ENCODE data around the gene IPPK. TPM values are rescaled to one million over a fixed set of nuclear protein-coding genes. Genes with fewer than 3 reads are reported as not detected.

IPPK gene
- total RNA-seq, 4 donors from 2014 or later, result 7.2 to 14.1 (median 8.9) TPM

GRCh38 chr9:92637326-92637725, 32.6 kb downstream of the IPPK start:
- H3K9me3 ChIP-seq, result no peaks in the 10 kb centered on the region
- WGBS, 2 donors (ENCODE audit: low coverage in 1 of 2), result 80% methylated on average over 1 of the region's 7 CpGs; no CpG with 5 or more reads in 1 of the 2 donors
- no peak overlapping the region for H3K4me3 ChIP-seq
- H3K36me3 ChIP-seq, result peaks cover 0 to 95% of the 10 kb centered on the region in 2 donors
- H3K27me3 ChIP-seq, result no peaks in the 10 kb centered on the region
- ATAC-seq, result no peak
- no peak overlapping the region for H3K27ac ChIP-seq
- TF ChIP-seq EP300 (IDR thresholded peaks at IDR 0.05), result no peak
- no peak for TF ChIP-seq CTCF (IDR thresholded peaks at IDR 0.05)
- no peak for TF ChIP-seq POLR2A (IDR thresholded peaks at IDR 0.05)
- no peak for TF ChIP-seq POLR2AphosphoS5 (IDR thresholded peaks at IDR 0.05)
- peaks cover 0 to 32% (median 4%) of the 10 kb centered on the region in 3 donors for H3K4me1 ChIP-seq

- Histone ChIP-seq H3K27me3 (no peaks in the 10 kb centered on the region), H3K4me1 (peaks cover 0 to 39% (median 4%) of the 10 kb centered on the region in 3 donors), H3K9me3 (no peaks in the 10 kb centered on the region), H3K36me3 (peaks cover 0 to 91% of the 10 kb centered on the region in 2 donors), H3K4me3 (no peak overlapping the region), H3K27ac (no peak overlapping the region)
- no peak for ATAC-seq
- TF ChIP-seq POLR2AphosphoS5 (IDR thresholded peaks at IDR 0.05), result no peak
- TF ChIP-seq EP300 (IDR thresholded peaks at IDR 0.05), result no peak
- no peak for TF ChIP-seq POLR2A (IDR thresholded peaks at IDR 0.05)
- TF ChIP-seq CTCF (IDR thresholded peaks at IDR 0.05), result no peak
- 86 to 100% methylated on average over 1 to 3 of the region's 3 CpGs for WGBS, 2 donors (ENCODE audit: low coverage in 1 of 2)
These were observed 33.3 kb downstream of the IPPK start for GRCh38 chr9:92636627-92637026.

- no peak overlapping the region for H3K27ac ChIP-seq
- TF ChIP-seq EP300 (IDR thresholded peaks at IDR 0.05) (no peak), POLR2AphosphoS5 (IDR thresholded peaks at IDR 0.05) (no peak), CTCF (IDR thresholded peaks at IDR 0.05) (no peak), POLR2A (IDR thresholded peaks at IDR 0.05) (no peak)
- H3K27me3 ChIP-seq, result no peaks in the 10 kb centered on the region
- no peaks in the 10 kb centered on the region for H3K9me3 ChIP-seq
- no peak for ATAC-seq
- 100% methylated on average over 1 of the region's 4 CpGs; no CpG with 5 or more reads in 1 of the 2 donors for WGBS, 2 donors (ENCODE audit: low coverage in 1 of 2)
- no peak overlapping the region for H3K4me3 ChIP-seq
- peaks cover 0 to 44% (median 4%) of the 10 kb centered on the region in 3 donors for H3K4me1 ChIP-seq
- H3K36me3 ChIP-seq, result peaks cover 0 to 82% of the 10 kb centered on the region in 2 donors
These were observed 34.2 kb downstream of the IPPK start for GRCh38 chr9:92635760-92636159.

GRCh38 chr9:92634712-92635605, 35.0 kb downstream of the IPPK start:
- peak; percentile 84 for ATAC-seq
- H3K4me1 ChIP-seq, result peaks cover 0 to 44% (median 4%) of the 10 kb centered on the region in 3 donors
- peak overlapping the region in 3 of 4 donors; percentile 18 to 51 (median 37) for H3K27ac ChIP-seq
- peak; percentile 31 for TF ChIP-seq POLR2AphosphoS5 (IDR thresholded peaks at IDR 0.05)
- no peak for TF ChIP-seq EP300 (IDR thresholded peaks at IDR 0.05)
- no peak for TF ChIP-seq POLR2A (IDR thresholded peaks at IDR 0.05)
- peak in 3 of 4 experiments; percentile 97 to 98 (median 98) for TF ChIP-seq CTCF (IDR thresholded peaks at IDR 0.05)
- no peak overlapping the region for H3K4me3 ChIP-seq
- H3K36me3 ChIP-seq, result peaks cover 0 to 76% of the 10 kb centered on the region in 2 donors
- no peaks in the 10 kb centered on the region for H3K9me3 ChIP-seq
- 23 to 84% methylated on average over 8 to 16 of the region's 35 CpGs for WGBS, 2 donors (ENCODE audit: low coverage in 1 of 2)
- no peaks in the 10 kb centered on the region for H3K27me3 ChIP-seq

All from gastroesophageal sphincter (tissue), 4 donors.